ENCODE measurements around the gene DEFB123.

DEFB123 gene

DNA sequence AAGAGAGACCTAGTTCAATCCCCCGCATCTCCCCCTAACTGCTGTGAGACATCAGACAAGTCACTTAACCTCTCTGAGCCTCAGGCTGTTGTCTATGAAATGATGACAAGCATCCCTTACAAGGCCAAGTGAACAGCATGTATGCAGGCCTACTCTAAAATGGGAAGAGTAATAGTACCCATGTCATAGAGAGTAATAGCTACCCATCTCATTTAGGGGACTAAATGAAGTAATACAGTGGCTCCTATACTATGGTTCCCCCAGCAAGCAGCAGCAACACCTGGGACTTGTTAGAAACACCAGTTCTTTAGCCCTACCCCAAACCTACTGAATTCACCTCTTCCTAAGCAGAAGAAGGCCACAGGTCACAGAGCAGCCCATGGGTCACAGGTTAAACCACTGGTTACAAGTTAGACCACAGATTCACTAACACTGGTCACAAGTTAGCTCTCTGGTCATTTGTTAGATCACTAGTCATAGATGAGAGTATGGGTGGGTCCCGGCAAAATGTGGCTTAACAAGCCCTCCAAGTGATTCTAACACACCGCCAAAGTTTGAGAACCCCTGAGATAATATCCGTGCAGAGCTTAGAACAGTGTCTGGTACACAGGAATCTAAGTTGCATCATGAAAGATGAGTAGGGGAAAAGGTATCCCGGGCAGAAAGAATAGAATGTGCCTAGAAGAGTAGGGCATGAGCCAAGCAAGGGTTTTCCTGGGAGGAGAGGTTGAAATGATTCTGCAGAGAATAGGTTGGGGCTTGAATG, 33.1 kb downstream of the DEFB123 start:
- no peak for DNase-seq (ENCODE audit: low read depth in 2 of 2)

DNA sequence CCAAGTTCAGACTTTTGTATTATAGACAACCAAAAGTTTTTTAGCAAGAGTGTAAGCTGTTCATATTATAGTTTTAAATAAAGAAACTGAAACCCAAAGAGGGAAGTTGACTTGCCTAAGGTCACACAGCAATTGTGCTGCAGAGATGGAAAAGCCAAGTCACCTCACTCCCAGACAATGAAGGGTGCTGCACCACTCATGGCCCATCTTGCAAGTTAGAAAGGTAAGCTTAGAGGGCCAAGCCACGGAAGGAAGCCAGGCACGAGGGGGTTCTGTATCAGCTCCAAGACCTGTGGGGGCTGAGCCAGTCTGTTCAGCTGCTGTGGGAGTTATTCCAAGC, 33.6 kb downstream of the DEFB123 start:
- no peak for DNase-seq (ENCODE audit: low read depth in 2 of 2)

DNA sequence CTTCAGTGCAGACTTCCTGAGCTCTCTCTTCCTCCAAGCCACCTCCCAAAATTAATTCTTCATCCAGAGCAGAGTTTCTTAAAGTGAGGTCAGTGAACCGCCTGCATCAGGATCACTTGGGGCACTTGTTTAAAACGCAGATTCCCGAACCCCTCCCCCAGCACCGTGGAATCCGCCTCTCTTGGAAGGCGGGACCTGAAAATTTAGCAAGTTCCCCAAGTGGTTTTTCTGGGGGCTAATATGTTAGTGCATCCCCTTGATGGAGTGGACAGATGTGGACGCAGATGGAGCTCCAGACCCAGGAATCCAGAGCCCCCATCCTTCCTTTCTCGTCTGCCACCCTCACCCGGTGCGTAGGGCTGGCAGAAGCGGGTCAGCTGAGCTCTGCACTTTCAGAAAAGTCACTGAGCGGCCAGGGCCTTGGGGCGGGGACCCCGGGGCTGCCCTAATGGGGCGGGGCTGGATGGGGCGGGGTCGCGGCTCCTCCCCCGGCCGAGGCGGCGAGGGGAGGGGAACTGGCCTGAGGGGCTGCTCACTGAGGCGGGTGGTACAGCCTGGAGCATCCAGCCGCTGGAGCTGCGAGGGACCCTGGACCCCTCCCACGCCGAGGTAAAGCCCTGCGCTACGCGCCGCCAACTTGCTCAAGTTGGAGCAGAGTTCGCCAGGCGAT, 34.5 kb downstream of the DEFB123 start, which contains the start of the genes DEFB124 and REM1:
DEFB124 (minus strand) TSS at position 370 of the 670 bp plus-strand sequence. CDS start 2,114 bp downstream, outside the sequence.
REM1 (plus strand) TSS at position 531 of the 670 bp plus-strand sequence. CDS start 1,158 bp downstream, outside the sequence.
- DNase-seq (ENCODE audit: low read depth in 2 of 2), result no peak

DNA sequence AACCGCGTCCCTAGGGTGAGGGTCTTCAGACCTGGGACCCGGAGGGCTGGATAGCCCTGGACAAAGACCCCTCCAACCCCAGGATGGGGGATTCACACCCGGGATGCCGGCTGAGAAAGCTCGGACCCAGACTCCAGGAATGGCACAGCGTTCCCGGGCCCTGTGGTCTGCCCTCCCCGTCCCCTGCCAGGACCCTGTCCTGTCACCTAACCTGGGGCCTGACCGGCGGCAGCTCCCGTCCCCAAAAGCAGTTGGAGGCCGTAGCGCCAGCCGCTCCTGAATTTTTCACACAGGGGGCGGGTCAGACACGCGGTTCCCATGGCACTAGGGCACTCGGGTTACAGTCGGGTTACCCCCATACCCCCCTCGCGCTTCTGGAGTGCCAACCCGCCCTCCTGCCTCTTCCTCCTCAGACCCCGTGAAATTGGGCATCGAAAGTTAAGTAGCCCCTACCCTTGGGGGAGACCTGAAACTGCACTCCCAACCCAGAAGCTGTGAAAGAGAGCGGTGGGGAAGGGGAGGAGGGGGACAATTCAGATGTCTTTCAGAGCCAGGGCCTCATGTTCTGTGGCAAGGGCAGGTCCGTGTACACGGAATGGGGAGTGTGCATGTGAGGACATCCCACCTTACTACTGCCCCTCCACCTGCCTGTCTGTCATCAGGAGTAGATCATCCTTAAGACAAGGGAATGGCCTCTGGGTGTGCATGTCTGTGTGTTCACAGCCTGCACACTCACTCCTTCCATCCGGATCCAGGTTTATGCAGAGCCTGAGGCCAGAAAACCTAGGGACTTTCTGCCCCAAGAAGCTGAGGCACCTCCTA, 35.3 kb downstream of the DEFB123 start:
- DNase-seq (ENCODE audit: low read depth in 2 of 2), result no peak

DNA sequence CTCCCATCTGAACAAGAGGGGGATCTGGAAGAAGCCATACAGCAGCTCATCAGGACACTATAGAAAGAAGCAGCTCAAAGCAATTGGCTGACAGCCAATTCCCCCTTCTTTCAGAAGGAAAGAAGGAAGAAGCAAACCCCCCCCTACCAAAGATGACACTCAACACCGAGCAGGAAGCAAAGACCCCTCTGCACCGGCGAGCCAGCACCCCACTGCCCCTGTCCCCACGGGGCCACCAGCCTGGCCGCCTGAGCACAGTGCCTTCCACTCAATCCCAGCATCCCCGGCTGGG, 35.8 kb downstream of the DEFB123 start:
- no peak for DNase-seq (ENCODE audit: low read depth in 2 of 2)

DNA sequence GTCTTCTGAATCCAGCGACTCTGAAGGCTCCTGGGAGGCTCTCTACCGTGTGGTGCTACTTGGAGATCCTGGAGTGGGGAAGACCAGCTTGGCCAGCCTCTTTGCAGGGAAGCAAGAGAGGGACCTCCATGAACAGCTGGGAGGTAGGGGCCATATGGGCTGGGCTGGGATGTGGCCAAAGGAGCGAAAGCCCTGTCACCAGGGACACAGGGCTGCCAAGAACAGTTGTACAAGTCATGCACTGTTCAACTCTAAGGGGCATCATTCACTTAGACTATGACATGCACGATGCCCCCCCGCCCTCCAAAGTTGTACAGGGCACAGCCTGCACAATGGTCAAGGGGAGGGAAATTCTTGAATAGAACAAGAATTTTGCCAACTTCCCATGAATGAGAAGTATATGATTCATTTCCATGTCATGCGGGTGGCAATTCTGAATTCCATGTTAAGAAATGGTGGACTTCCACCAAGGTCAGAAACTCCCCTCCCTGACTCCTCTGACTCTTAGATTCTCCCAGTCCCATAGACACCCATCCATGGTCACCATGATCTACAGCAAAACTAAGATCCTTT, 36.3 kb downstream of the DEFB123 start:
- no peak for DNase-seq (ENCODE audit: low read depth in 2 of 2)

DNA sequence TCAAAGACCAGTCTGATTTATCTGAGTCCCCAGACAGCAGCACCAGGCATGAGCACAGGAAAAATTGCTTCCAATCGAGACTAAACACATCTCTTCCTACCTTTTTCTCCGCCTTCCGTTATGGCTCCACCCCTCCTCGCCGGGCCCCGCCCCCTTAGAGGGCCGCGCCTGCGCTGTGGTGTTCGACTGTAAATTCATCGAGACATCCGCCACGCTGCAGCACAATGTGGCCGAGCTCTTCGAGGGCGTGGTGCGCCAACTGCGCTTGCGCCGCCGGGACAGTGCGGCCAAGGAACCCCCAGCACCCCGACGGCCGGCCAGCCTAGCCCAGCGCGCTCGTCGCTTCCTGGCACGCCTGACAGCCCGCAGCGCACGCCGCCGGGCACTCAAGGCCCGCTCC, 43.6 kb downstream of the DEFB123 start:
- no peak for DNase-seq (ENCODE audit: low read depth in 2 of 2)

DNA sequence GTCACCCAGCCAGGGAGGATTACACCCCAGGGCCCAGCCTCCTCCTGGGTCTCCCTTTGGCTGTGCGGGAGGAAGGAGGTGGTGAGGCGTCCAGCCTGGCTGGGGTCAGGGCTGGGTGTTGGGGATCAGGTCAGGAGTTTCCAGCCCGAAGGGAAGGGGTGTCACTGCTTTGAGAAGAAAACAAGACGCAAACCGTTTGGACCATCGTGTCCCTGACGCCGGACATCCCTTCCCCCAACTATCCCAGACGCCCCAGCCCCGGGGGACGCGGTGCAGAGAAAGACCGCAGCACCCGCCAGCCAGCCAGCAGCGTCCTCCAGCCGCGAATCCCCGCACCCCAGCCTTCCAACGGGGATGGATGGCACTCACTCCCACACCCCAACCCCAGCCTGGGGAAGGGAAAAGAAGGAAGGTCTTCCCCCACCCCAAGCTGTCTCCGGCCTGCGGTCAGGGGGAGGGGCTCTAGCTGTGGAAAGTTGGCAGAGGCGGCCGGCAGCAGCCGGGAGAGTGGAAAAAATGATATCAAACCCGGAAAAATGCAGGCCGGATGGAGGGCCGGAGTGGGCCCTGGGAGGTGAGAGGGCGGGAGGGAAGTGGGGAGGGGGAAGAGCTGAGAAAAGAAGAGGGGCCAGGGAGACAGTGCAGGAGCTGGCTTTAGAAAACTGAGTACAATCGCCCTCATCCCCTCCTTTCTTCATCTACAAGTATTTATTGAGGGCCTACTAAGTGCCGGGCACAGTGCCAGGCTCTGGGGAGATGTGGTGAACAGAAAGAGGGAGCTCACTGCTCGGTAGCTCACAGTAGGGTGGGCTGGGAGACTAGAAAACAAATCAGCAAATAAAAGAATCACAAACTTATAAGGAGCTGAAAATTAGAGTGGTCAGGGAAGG, 45.3 kb downstream of the DEFB123 start:
- DNase-seq (ENCODE audit: low read depth in 2 of 2), result no peak

DNA sequence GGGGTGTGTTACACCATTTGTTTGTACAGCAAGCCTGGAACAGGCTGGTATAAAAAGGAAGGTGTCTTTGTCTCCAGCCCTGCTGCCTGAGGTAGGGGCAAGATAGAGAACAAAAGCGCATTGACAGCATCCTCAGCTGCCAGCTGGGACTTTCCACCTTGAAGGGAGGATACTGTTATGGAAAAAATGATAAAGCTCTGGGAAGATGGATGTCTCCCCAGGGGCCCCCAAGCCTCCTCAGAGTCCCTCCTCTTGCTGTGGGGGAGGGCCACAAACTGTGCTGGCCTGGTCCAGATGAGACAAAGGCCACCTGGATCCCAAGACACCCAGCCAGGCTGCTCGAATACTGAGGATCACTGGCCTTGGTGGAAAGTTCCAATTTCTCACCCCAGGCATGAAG, 47.7 kb downstream of the DEFB123 start:
- DNase-seq (ENCODE audit: low read depth in 2 of 2), result no peak

DNA sequence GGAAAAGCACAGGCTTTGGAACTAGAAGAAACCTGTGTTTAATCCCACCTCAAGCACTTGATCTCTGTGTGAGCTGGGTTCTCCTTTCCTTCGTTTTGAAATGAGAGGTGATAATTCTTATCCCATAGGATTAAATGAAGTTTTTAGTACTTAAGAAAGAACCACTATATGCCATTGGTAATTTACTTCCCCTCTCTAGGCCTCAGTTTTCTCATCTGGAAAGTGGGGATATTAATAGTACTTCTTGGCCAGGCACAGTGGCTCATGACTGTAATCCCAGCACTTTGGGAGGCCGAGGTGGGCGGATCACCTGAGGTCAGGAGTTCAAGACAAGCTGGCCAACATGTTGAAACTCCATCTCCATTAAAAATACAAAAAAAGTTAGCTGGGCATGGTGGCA, 48.7 kb downstream of the DEFB123 start:
- no peak for DNase-seq (ENCODE audit: low read depth in 2 of 2)

DNA sequence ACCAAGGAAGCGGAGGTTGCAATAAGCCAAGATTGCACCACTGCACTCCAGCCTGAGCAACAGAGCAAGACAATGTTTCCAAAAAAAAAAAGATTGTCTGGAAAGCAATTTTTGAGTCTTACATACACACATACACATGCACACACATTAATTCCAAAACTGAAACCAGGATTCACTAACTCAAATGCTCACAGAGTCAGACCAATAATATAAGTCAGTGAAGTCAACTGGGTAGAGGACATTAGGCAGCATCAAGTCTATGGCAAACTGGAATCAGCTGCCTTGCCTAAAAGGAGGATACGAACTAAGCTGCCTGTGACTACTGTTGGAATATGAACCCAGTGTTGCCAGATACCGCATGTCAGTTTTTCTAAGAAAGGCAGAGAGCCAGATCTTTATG, 50.3 kb downstream of the DEFB123 start:
- DNase-seq (ENCODE audit: low read depth in 2 of 2), result no peak

DNA sequence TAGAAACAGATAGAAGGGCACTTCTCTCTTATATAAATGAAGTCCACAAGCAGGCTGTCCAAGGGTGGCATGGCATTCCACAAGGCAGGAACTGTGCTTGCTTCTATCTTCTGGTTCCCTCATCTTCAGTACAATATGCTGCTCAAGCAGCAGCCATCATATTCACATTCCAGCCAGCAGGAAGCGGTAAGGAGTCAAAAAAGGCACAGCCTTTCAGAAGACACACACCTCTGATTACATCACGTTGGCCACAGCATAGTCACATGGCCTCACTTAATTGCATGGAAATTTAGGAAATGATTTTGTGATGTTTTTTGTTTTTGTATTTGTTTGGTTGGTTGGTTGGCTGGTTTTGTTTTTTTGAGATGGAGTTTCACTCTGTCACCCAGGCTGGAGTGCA, 53.7 kb downstream of the DEFB123 start:
- no peak for DNase-seq (ENCODE audit: low read depth in 2 of 2)

DNA sequence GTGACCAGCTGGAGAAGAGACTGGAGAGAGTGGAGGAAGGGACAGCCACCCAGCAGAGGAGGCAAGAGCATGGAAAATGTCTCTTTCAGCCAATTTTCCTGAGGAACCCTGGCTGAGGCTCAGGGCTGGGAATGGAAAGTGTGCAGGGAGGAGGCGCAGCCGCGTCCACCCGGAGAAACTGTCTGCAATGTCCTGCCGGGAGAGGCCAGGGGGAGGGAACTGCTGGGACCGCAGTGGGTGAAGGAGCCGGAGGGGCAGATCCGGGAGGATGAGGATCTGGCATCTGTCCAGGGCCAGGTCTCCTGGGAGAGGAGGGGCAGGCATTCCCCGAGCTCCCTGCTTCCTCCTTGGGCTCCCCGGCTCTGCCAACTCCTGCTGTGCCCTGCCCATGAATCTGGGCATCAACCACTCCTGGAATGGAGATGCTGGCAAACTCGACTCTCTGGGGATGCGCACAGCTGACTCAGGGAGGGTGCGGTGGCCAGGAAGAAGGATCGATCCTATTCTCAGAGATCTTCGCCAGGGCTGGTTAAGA, 56.4 kb downstream of the DEFB123 start:
- DNase-seq (ENCODE audit: low read depth in 2 of 2), result no peak

DNA sequence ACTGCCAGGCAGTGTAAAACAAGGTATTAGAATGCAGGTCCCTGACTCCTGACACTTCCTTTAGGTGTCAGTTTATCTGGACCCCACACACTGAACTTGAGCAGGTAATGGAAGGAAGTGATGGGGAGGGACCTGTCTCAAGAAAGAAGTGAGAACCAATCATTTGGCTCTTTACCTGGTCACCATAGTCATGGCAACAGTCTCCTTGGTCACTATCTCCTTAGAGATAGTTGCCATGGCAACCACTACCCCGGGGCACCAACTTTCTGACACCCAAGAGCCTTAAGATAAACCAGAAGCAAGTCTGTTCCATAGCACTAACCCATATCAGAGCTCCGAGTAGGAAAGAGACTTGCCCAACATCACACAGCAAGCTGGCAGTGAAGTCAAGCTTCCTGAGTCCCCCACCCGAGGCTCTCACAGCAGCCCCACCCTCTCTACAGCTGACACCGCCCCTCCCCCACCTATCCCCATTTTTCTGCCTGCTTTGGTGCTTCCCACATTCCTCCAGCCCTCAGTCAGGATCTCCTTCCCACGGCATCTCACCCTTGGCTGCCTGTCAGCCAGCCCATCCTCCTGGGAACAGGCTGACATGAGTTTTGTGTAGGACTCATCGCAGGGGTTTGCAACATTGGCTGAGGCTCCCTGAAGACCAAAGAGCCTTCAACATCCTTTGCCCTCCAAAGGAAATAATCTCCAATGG, 57.6 kb downstream of the DEFB123 start:
- no peak for DNase-seq (ENCODE audit: low read depth in 2 of 2)

Measured in activated CD8-positive, alpha-beta memory T cell treated with anti-CD3 and anti-CD28 coated beads for 4 hours (primary cell).